DMS79 (cell line): ENCODE data around the gene AJAP1.

ENCODE experiments used
- DNase-seq: peaks from one replicate; lab custom pipeline; 2025; lab: John Stamatoyannopoulos, UW

The AJAP1 gene

GRCh38 chr1:4701276-4701675 is 46.9 kb downstream of the AJAP1 start:
- no peak for DNase-seq

GRCh38 chr1:4702464-4702863 is 48.1 kb downstream of the AJAP1 start:
- no peak for DNase-seq

- DNase-seq: no peak
These were observed 48.5 kb downstream of the AJAP1 start for GRCh38 chr1:4702932-4703331.

- no peak for DNase-seq
These were observed 49.2 kb downstream of the AJAP1 start for GRCh38 chr1:4703646-4704045.

GRCh38 chr1:4708840-4709507 is 54.6 kb downstream of the AJAP1 start:
- no peak for DNase-seq

- no peak for DNase-seq
These were observed 55.2 kb downstream of the AJAP1 start for GRCh38 chr1:4709641-4710040.

- peak; percentile 26 for DNase-seq
These were observed 56.4 kb downstream of the AJAP1 start for GRCh38 chr1:4710592-4711415.

GRCh38 chr1:4711416-4712275 is 57.2 kb downstream of the AJAP1 start:
- DNase-seq: no peak

- no peak for DNase-seq
These were observed 59.3 kb downstream of the AJAP1 start for GRCh38 chr1:4713669-4714068.

- no peak for DNase-seq
These were observed 62.0 kb downstream of the AJAP1 start for GRCh38 chr1:4716406-4716805.

GRCh38 chr1:4718071-4718470 is 63.7 kb downstream of the AJAP1 start:
- no peak for DNase-seq

GRCh38 chr1:4723106-4723505 is 68.7 kb downstream of the AJAP1 start:
- DNase-seq: no peak

- no peak for DNase-seq
These were observed 69.6 kb downstream of the AJAP1 start for GRCh38 chr1:4724001-4724400.

GRCh38 chr1:4724695-4725250 is 70.4 kb downstream of the AJAP1 start:
- DNase-seq: no peak

- no peak for DNase-seq
These were observed 71.0 kb downstream of the AJAP1 start for GRCh38 chr1:4725416-4725815.

GRCh38 chr1:4726620-4727341 is 72.4 kb downstream of the AJAP1 start:
- no peak for DNase-seq

GRCh38 chr1:4728319-4729089 is 74.1 kb downstream of the AJAP1 start:
- DNase-seq: no peak

- DNase-seq: no peak
These were observed 74.7 kb downstream of the AJAP1 start for GRCh38 chr1:4729090-4729471.

GRCh38 chr1:4730078-4730477 is 75.7 kb downstream of the AJAP1 start:
- no peak for DNase-seq

- DNase-seq: no peak
These were observed 79.2 kb downstream of the AJAP1 start for GRCh38 chr1:4733446-4734177.
